GM23338 (cell line): ENCODE measurements around the gene SCAMP1. TPM values are rescaled to one million over a fixed set of nuclear protein-coding genes. Genes with fewer than 3 reads are reported as not detected.

Experiments
- ATAC-seq: fragments of 200-7000 bp; cut with Tn5 transposase; 3 replicates; pipeline ENCODE4 v1.9.1; 2020
- DNase-seq: peaks from one replicate; pipeline ENCODE4 v3.0.0-alpha.2; 2015; ENCODE audit warnings: low spot score
- H2AFZ ChIP-seq: fragments of 200-600 bp; sonication (generic); 2 replicates; pipeline ENCODE4 v1.8.0; 2016; ENCODE audit warnings: antibody characterized with exemption, mild to moderate bottlenecking, moderate library complexity
- H3F3A ChIP-seq: fragments of 200-600 bp; sonication (generic); replicated peaks from 2 replicates; pipeline ENCODE4 v1.8.0; 2017; ENCODE audit warnings: antibody characterized with exemption, mixed run types, low read depth
- H3K27ac ChIP-seq: fragments of 200-600 bp; sonication (generic); 2 replicates; pipeline ENCODE4 v1.6.1; 2016; ENCODE audit warnings: low read depth
- H3K27me3 ChIP-seq: fragments of 200-600 bp; sonication (generic); 2 replicates; pipeline ENCODE4 v1.8.0; 2016; ENCODE audit warnings: mild to moderate bottlenecking, mixed run types, moderate library complexity; ENCODE audit not compliant: insufficient read depth
- H3K36me3 ChIP-seq: fragments of 200-600 bp; sonication (generic); 2 replicates; pipeline ENCODE4 v1.8.0; 2016; ENCODE audit warnings: mild to moderate bottlenecking; ENCODE audit not compliant: insufficient read depth
- H3K4me1 ChIP-seq: fragments of 200-600 bp; sonication (generic); 2 replicates; pipeline ENCODE4 v1.8.0; 2016; ENCODE audit warnings: mild to moderate bottlenecking, moderate library complexity; ENCODE audit not compliant: insufficient read depth
- H3K4me2 ChIP-seq: fragments of 200-600 bp; sonication (generic); 2 replicates; pipeline ENCODE4 v1.7.1; 2017; ENCODE audit warnings: mixed run types
- H3K4me3 ChIP-seq: fragments of 200-600 bp; sonication (generic); 2 replicates; pipeline ENCODE4 v1.6.1; 2016; ENCODE audit warnings: mixed run types
- H3K79me2 ChIP-seq: fragments of 200-600 bp; sonication (generic); replicated peaks from 2 replicates; pipeline ENCODE4 v1.8.0; 2017; ENCODE audit warnings: mild to moderate bottlenecking; ENCODE audit not compliant: insufficient read depth
- H3K9me2 ChIP-seq: fragments of 200-600 bp; sonication (generic); 2 replicates; pipeline ENCODE4 v1.8.0; 2017; ENCODE audit not compliant: insufficient read depth
- H4K20me1 ChIP-seq: fragments of 200-600 bp; sonication (generic); replicated peaks from 2 replicates; pipeline ENCODE4 v1.8.0; 2017; ENCODE audit warnings: mild to moderate bottlenecking; ENCODE audit not compliant: insufficient read depth
- H3K27ac Mint-ChIP-seq: 2 replicates; pipeline ENCODE4 v1.8.0; 2020; ENCODE audit warnings: inconsistent platforms, mild to moderate bottlenecking, moderate library complexity, mixed read lengths
- H3K27me3 Mint-ChIP-seq: 3 replicates; pipeline ENCODE4 v1.8.0; 2022; ENCODE audit warnings: low read depth, mild to moderate bottlenecking, moderate library complexity, mixed read lengths, inconsistent platforms; ENCODE audit not compliant: insufficient read depth, poor library complexity
- H3K36me3 Mint-ChIP-seq: 3 replicates; pipeline ENCODE4 v1.8.0; 2021; ENCODE audit warnings: low read depth, mild to moderate bottlenecking, inconsistent platforms, moderate library complexity, mixed read lengths
- H3K4me1 Mint-ChIP-seq: 3 replicates; pipeline ENCODE4 v1.8.0; 2020; ENCODE audit warnings: mild to moderate bottlenecking, inconsistent platforms, mixed read lengths
- H3K4me3 Mint-ChIP-seq: 3 replicates; pipeline ENCODE4 v1.8.0; 2021; ENCODE audit warnings: moderate library complexity, mild to moderate bottlenecking, inconsistent platforms, mixed read lengths
- H3K9me3 Mint-ChIP-seq: 3 replicates; pipeline ENCODE4 v1.8.0; 2020; ENCODE audit warnings: moderate library complexity, mild to moderate bottlenecking, inconsistent platforms, mixed read lengths
- EZH2 ChIP-seq: fragments of 200-600 bp; sonication (generic); IDR thresholded peaks from one replicate; pipeline ENCODE4 v1.8.0; 2017; ENCODE audit warnings: antibody characterized with exemption, mild to moderate bottlenecking, low read depth; ENCODE audit not compliant: unreplicated experiment
- JUNB ChIP-seq: IDR thresholded peaks from one replicate; pipeline ENCODE4 v1.6.1; 2016; ENCODE audit warnings: antibody characterized with exemption; ENCODE audit not compliant: unreplicated experiment
- NANOG ChIP-seq: IDR thresholded peaks from 2 replicates; pipeline ENCODE4 v1.6.1; 2016; ENCODE audit warnings: antibody characterized with exemption, borderline replicate concordance
- POLR2AphosphoS5 ChIP-seq: IDR thresholded peaks from 2 replicates; pipeline ENCODE4 v1.6.1; 2016; ENCODE audit warnings: antibody characterized with exemption, low read depth
- STAT1 ChIP-seq: IDR thresholded peaks from one replicate; pipeline ENCODE4 v1.6.1; 2016; ENCODE audit warnings: antibody characterized with exemption; ENCODE audit not compliant: unreplicated experiment
- ZNF331 ChIP-seq: fragments of 250-450 bp; sonication (Bioruptor Pico); IDR thresholded peaks from 2 replicates; pipeline ENCODE4 v1.5.0; 2020; ENCODE audit warnings: low read depth, mild to moderate bottlenecking, moderate library complexity
- ZNF462 ChIP-seq: fragments of 250-450 bp; sonication (Bioruptor Pico); IDR thresholded peaks from 2 replicates; pipeline ENCODE4 v1.5.0; 2020; ENCODE audit warnings: mild to moderate bottlenecking, moderate library complexity
- polyA plus RNA-seq: library from polyadenylated mRNA; unstranded; fragments of >200 nt; fragmentation: Nextera tagmentation; extraction: Ambion mirVana; gene quantifications from 2 replicates; pipeline ENCODE4 v1.2.1, GENCODE V29; 2016
- total RNA-seq: library from RNA; depleted of rRNA; stranded (reverse); fragments of >200 nt; shearing (Covaris generic); gene quantifications from 2 replicates; pipeline ENCODE4 v1.2.3, GENCODE V29; 2014
- TF ChIP-seq, protein P1 (sequence below), 2 experiments: fragments of 200-600 bp in 1 of 2; sonication (generic) in 1 of 2; conservative IDR thresholded peaks; 2 replicates each; pipeline versions ENCODE4 v1.5.1 to v1.6.1; 2016 to 2017; ENCODE audit warnings: antibody characterized with exemption in 2 of 2, low read depth in 2 of 2, mild to moderate bottlenecking in 2 of 2, moderate library complexity in 1 of 2
- TF ChIP-seq, protein P2 (sequence below): IDR thresholded peaks from 2 replicates; pipeline ENCODE4 v1.6.1; 2016; ENCODE audit warnings: antibody characterized with exemption

Gene SCAMP1
- total and polyA plus RNA-seq, 2 experiments from 2014 or later = 26.8 to 53.9 TPM

DNA sequence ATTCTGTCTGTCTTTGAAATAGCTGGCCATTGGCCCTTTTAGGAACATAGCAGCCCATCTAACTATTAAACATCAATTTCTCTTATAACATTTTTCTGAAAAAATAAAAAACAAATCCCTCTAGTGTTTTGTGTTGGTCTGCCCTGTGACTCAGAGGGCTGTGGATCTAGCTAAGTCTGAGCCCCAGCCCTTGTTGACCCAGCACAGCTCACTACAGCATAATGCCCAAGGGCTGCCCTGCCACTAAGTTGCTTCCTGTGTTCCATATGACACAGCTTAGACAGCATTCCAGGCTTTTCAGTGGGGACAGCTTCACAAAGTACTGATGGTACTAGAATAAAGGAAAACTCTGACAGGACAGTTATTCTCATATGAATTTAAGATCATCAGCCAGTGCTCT is 136.0 kb downstream of the SCAMP1 start (continued):
- no peak for TF ChIP-seq ZNF462
- TF ChIP-seq, protein P1, sequence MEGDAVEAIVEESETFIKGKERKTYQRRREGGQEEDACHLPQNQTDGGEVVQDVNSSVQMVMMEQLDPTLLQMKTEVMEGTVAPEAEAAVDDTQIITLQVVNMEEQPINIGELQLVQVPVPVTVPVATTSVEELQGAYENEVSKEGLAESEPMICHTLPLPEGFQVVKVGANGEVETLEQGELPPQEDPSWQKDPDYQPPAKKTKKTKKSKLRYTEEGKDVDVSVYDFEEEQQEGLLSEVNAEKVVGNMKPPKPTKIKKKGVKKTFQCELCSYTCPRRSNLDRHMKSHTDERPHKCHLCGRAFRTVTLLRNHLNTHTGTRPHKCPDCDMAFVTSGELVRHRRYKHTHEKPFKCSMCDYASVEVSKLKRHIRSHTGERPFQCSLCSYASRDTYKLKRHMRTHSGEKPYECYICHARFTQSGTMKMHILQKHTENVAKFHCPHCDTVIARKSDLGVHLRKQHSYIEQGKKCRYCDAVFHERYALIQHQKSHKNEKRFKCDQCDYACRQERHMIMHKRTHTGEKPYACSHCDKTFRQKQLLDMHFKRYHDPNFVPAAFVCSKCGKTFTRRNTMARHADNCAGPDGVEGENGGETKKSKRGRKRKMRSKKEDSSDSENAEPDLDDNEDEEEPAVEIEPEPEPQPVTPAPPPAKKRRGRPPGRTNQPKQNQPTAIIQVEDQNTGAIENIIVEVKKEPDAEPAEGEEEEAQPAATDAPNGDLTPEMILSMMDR (conservative IDR thresholded peaks at IDR 0.05; ENCODE audit: low read depth in 2 of 2) = no peak
- no peak for TF ChIP-seq POLR2AphosphoS5

DNA sequence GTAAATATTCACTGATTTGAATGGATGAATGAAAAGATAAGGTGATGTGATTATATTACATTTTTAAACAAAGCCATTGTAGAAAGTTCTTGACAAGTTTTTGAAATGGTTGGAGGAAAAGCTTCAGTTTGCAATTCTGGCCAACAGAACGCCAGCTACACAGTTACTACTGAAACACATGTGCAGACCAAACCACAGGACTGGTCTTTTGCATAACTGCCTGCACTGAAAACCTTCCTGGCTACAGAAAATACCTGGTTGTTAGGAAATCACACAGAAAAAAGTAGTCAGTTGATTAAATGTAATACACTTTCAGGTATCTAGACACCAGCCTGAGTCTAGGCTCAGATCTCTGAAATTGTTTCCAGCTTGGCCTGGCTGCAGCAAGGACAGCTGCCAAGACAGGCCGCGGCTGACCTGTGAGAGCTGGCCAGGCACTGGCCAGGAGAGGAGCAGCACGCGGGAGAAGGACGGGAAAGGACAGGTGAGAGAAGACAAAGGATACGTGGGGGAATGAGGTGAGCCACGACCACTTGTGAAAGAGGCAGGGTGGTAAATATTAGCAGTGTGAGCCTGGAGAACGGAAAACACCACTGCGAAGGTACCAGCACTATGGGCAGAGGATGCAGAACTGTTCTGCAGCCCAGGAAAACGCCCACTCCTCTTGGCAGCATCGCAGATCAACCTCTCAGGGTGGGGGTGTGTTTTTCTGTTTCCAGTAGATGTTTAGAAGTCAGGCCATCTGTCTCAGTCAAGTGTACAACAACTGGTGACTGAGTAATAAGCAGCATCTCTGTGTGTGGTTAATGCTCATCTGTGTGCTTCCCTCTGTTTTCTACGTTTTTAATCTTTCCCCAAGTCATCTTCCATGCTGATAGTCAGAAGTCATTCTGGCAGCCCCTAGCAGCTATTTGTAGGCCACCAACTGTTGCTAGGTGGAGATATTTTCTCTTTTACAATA is 137.4 kb downstream of the SCAMP1 start:
- H3K4me1 Mint-ChIP-seq = peaks cover 64% of the 10 kb centered on the region
- H3K27ac Mint-ChIP-seq = peak overlapping the region; percentile 77
- no peak for DNase-seq
- no peak overlapping the region for H3K4me3 Mint-ChIP-seq
- Histone ChIP-seq H3K4me3 (no peak overlapping the region), H3K9me2 (peaks cover 10% of the 10 kb centered on the region; the same call in 1 of the 2 replicates), H3K4me2 (no peak overlapping the region), H2AFZ (no peak overlapping the region), H3K79me2 (peaks cover 56% of the 10 kb centered on the region), H4K20me1 (peaks cover 9% of the 10 kb centered on the region; the same call in 1 of the 2 replicates), H3K36me3 (no peaks in the 10 kb centered on the region), H3F3A (no peaks in the 10 kb centered on the region), H3K4me1 (peaks cover 38% of the 10 kb centered on the region), H3K27ac (0 out of 2 replicates have a peak overlapping the region, but pooled peaks have one; percentile 91), H3K27me3 (no peaks in the 10 kb centered on the region)
- H3K36me3 Mint-ChIP-seq = peaks cover 7% of the 10 kb centered on the region
- H3K27me3 Mint-ChIP-seq = peaks cover 7% of the 10 kb centered on the region
- H3K9me3 Mint-ChIP-seq = no peaks in the 10 kb centered on the region
- ATAC-seq = no peak
- TF ChIP-seq NANOG = no peak
- TF ChIP-seq JUNB = no peak
- no peak for TF ChIP-seq EZH2
- no peak for TF ChIP-seq STAT1
- TF ChIP-seq, protein P1 (conservative IDR thresholded peaks at IDR 0.05; ENCODE audit: low read depth in 2 of 2) = no peak
- TF ChIP-seq ZNF331 (CRISPR knock-in tag) = no peak
- TF ChIP-seq, protein P2, sequence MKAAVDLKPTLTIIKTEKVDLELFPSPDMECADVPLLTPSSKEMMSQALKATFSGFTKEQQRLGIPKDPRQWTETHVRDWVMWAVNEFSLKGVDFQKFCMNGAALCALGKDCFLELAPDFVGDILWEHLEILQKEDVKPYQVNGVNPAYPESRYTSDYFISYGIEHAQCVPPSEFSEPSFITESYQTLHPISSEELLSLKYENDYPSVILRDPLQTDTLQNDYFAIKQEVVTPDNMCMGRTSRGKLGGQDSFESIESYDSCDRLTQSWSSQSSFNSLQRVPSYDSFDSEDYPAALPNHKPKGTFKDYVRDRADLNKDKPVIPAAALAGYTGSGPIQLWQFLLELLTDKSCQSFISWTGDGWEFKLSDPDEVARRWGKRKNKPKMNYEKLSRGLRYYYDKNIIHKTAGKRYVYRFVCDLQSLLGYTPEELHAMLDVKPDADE = no peak
